Transverse colon (tissue), 4 donors: Measurements from ENCODE around the gene AOPEP.

Experiments used
- CTCF ChIP-seq, 5 experiments: fragments of 200-600 bp in 3 of 5; fragments of 450-650 bp in 2 of 5; sonication (generic) in 3 of 5; IDR thresholded peaks; 1 replicate in 2 of 5; 2 replicates in 3 of 5; pipeline ENCODE4 v1.5.1; 2016 to 2017; ENCODE audit warnings: antibody characterized with exemption in 5 of 5, inconsistent platforms in 3 of 5, mild to moderate bottlenecking in 2 of 5, moderate library complexity in 1 of 5
- EP300 ChIP-seq: sonication (generic); formaldehyde crosslinking; IDR thresholded peaks from one replicate; pipeline ENCODE4 v1.6.1; 2017; ENCODE audit warnings: antibody characterized with exemption, low read depth
- POLR2A ChIP-seq: fragments of 450-650 bp; IDR thresholded peaks from one replicate; pipeline ENCODE4 v1.6.1; 2016; ENCODE audit warnings: antibody characterized with exemption, mild to moderate bottlenecking, moderate library complexity
- POLR2AphosphoS5 ChIP-seq, 3 donors: sonication (generic); formaldehyde crosslinking; IDR thresholded peaks; one replicate each; pipeline ENCODE4 v1.6.1; 2016; ENCODE audit warnings: antibody characterized with exemption in 3 of 3

- TF ChIP-seq CTCF (IDR thresholded peaks at IDR 0.05) (no peak), EP300 (no peak), POLR2A (no peak), POLR2AphosphoS5 (IDR thresholded peaks at IDR 0.05) (no peak)
These were observed 178.3 kb downstream of the AOPEP start for GRCh38 chr9:94904806-94905205.
